Panc1 (cell line): ENCODE results near the gene KXD1. TPM values are rescaled to one million over a fixed set of nuclear protein-coding genes. Genes with fewer than 3 reads are reported as not detected.

Experiments
- ATAC-seq: fragments of 200-7000 bp; cut with Tn5 transposase; 2 replicates; pipeline ENCODE4 v1.9.1; 2020; ENCODE audit warnings: mild to moderate bottlenecking, moderate library complexity
- BruUV-seq: library from RNA; stranded (reverse); fragments of 400-500 nt; replicated peaks from 2 replicates; lab custom pipeline; 2021; lab: Mats Ljungman, UMichigan
- CTCF ChIA-PET: fragments of 300-600 bp; sonication (Branson Sonifier 250); formaldehyde crosslinking; loops from one replicate; lab custom pipeline; 2022; ENCODE audit warnings: antibody characterized with exemption; lab: Charles Lee
- POLR2A ChIA-PET: fragments of 300-600 bp; sonication (Branson Sonifier 250); formaldehyde crosslinking; loops from one replicate; lab custom pipeline; 2022; ENCODE audit warnings: antibody characterized with exemption; lab: Charles Lee
- DNase-seq: peaks from one replicate; pipeline ENCODE4 v3.0.0-alpha.2; 2010; ENCODE audit warnings: low read depth, low spot score
- H3K27ac ChIP-seq: 2 replicates; pipeline ENCODE4 v1.5.1; 2011; ENCODE audit warnings: mild to moderate bottlenecking, low read length, inconsistent platforms
- H3K27me3 ChIP-seq: fragments of 200-500 bp; sonication (Bioruptor generic); 2 replicates; pipeline ENCODE4 v1.6.0; 2014; ENCODE audit warnings: low read length, inconsistent platforms; ENCODE audit not compliant: control insufficient read depth, insufficient read depth
- H3K36me3 ChIP-seq: fragments of 200-500 bp; sonication (Bioruptor generic); 2 replicates; pipeline ENCODE4 v1.5.1; 2014; ENCODE audit warnings: inconsistent platforms, mild to moderate bottlenecking, low read length, moderate library complexity; ENCODE audit not compliant: control insufficient read depth, insufficient read depth
- H3K4me1 ChIP-seq: 2 replicates; pipeline ENCODE4 v1.5.1; 2011; ENCODE audit warnings: inconsistent platforms, mild to moderate bottlenecking, low read length, moderate library complexity; ENCODE audit not compliant: control insufficient read depth, insufficient read depth
- H3K4me3 ChIP-seq, 2 experiments: 2 replicates each; pipeline ENCODE4 v1.5.1; 2011 to 2012; ENCODE audit warnings: low read depth in 2 of 2, low read length in 2 of 2, mild to moderate bottlenecking in 2 of 2, inconsistent platforms in 1 of 2, moderate library complexity in 1 of 2
- H3K9me3 ChIP-seq: fragments of 200-500 bp; sonication (Bioruptor generic); 2 replicates; pipeline ENCODE4 v1.5.1; 2014; ENCODE audit warnings: low read depth, mild to moderate bottlenecking, inconsistent platforms, low read length, moderate library complexity; ENCODE audit not compliant: control insufficient read depth, insufficient read depth
- POLR2AphosphoS5 ChIP-seq: IDR thresholded peaks from 2 replicates; pipeline ENCODE4 v1.6.1; 2012; ENCODE audit warnings: mild to moderate bottlenecking, low read depth, low read length, moderate library complexity
- SIN3A ChIP-seq: IDR thresholded peaks from 2 replicates; pipeline ENCODE4 v1.6.1; 2012; ENCODE audit warnings: low read depth, mild to moderate bottlenecking, low read length, moderate library complexity, borderline replicate concordance; ENCODE audit not compliant: insufficient read depth
- TCF7L2 ChIP-seq: IDR thresholded peaks from 2 replicates; pipeline ENCODE4 v1.6.1; 2011; ENCODE audit warnings: mild to moderate bottlenecking, low read depth, low read length, inconsistent platforms
- in situ Hi-C: cut with HindIII; loops from 2 replicates; pipeline ENCODE4 v1.10.0; 2016; ENCODE audit warnings: low sequenced_read_pairs, low pct_unique_long_range_greater_than_20kb
- intact Hi-C: fragments of 100-400 bp; cut with micrococcal nuclease; formaldehyde crosslinking; loops from one replicate; pipeline ENCODE4 v1.10.0; 2022; ENCODE audit not compliant: unreplicated experiment
- total RNA-seq: library from RNA; stranded (reverse); gene quantifications from one replicate; pipeline ENCODE4 v1.2.1, GENCODE V29; 2021; ENCODE audit not compliant: unreplicated experiment
- TF ChIP-seq, protein P1 (sequence below): fragments of 450-650 bp; IDR thresholded peaks from 2 replicates; pipeline ENCODE4 v1.5.1; 2017; ENCODE audit warnings: mild to moderate bottlenecking
- TF ChIP-seq, protein P2 (sequence below), 2 experiments: IDR thresholded peaks; 2 replicates each; pipeline ENCODE4 v1.6.1; 2011 to 2012; ENCODE audit warnings: low read depth in 2 of 2, control low read depth in 1 of 2, low read length in 1 of 2, mild to moderate bottlenecking in 1 of 2, moderate library complexity in 1 of 2; ENCODE audit not compliant: insufficient read depth in 1 of 2

The KXD1 gene
- total RNA-seq, 1 experiment from 2014 or later, result 106 TPM

DNA sequence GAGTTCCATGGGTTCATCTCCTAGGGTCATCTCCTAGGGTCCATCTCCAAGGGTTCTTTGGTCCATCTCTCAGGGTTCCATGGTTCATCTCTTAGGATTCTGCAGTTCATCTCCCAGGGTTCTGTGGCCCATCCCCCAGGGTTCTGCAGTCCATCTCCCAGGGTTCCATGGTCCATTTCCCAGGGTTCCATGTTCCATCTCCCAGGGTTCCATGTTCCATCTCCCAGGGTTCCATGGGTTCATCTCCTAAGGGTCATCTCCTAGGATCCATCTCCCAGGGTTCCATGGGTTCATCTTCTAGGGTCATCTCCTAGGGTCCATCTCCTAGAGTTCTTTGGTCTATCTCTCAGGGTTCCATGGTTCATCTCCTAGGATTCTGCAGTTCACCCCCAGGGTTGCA is 59.9 kb downstream of the KXD1 start:
- no TSS peak for BruUV-seq
- H3K9me3 ChIP-seq, result no peaks in the 10 kb centered on the region
- no peak overlapping the region for H3K27ac ChIP-seq
- no peak overlapping the region for H3K4me3 ChIP-seq
- DNase-seq, result no peak
- H3K27me3 ChIP-seq, result no peaks in the 10 kb centered on the region
- no peaks in the 10 kb centered on the region for H3K36me3 ChIP-seq
- intact Hi-C loops, result no loop called here
- H3K4me1 ChIP-seq, result no peaks in the 10 kb centered on the region
- CTCF ChIA-PET, result no interaction called here
- ATAC-seq, result no peak
- POLR2A ChIA-PET, result no interaction called here
- in situ Hi-C loops, result no loop called here
- no peak for TF ChIP-seq POLR2AphosphoS5
- TF ChIP-seq, protein P1, sequence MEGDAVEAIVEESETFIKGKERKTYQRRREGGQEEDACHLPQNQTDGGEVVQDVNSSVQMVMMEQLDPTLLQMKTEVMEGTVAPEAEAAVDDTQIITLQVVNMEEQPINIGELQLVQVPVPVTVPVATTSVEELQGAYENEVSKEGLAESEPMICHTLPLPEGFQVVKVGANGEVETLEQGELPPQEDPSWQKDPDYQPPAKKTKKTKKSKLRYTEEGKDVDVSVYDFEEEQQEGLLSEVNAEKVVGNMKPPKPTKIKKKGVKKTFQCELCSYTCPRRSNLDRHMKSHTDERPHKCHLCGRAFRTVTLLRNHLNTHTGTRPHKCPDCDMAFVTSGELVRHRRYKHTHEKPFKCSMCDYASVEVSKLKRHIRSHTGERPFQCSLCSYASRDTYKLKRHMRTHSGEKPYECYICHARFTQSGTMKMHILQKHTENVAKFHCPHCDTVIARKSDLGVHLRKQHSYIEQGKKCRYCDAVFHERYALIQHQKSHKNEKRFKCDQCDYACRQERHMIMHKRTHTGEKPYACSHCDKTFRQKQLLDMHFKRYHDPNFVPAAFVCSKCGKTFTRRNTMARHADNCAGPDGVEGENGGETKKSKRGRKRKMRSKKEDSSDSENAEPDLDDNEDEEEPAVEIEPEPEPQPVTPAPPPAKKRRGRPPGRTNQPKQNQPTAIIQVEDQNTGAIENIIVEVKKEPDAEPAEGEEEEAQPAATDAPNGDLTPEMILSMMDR, result no peak
- TF ChIP-seq, protein P2, sequence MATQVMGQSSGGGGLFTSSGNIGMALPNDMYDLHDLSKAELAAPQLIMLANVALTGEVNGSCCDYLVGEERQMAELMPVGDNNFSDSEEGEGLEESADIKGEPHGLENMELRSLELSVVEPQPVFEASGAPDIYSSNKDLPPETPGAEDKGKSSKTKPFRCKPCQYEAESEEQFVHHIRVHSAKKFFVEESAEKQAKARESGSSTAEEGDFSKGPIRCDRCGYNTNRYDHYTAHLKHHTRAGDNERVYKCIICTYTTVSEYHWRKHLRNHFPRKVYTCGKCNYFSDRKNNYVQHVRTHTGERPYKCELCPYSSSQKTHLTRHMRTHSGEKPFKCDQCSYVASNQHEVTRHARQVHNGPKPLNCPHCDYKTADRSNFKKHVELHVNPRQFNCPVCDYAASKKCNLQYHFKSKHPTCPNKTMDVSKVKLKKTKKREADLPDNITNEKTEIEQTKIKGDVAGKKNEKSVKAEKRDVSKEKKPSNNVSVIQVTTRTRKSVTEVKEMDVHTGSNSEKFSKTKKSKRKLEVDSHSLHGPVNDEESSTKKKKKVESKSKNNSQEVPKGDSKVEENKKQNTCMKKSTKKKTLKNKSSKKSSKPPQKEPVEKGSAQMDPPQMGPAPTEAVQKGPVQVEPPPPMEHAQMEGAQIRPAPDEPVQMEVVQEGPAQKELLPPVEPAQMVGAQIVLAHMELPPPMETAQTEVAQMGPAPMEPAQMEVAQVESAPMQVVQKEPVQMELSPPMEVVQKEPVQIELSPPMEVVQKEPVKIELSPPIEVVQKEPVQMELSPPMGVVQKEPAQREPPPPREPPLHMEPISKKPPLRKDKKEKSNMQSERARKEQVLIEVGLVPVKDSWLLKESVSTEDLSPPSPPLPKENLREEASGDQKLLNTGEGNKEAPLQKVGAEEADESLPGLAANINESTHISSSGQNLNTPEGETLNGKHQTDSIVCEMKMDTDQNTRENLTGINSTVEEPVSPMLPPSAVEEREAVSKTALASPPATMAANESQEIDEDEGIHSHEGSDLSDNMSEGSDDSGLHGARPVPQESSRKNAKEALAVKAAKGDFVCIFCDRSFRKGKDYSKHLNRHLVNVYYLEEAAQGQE (IDR thresholded peaks at IDR 0.05; ENCODE audit: insufficient read depth in 1 of 2, low read depth in 2 of 2, low read length in 1 of 2), result no peak
- TF ChIP-seq SIN3A, result no peak
- no peak for TF ChIP-seq TCF7L2

DNA sequence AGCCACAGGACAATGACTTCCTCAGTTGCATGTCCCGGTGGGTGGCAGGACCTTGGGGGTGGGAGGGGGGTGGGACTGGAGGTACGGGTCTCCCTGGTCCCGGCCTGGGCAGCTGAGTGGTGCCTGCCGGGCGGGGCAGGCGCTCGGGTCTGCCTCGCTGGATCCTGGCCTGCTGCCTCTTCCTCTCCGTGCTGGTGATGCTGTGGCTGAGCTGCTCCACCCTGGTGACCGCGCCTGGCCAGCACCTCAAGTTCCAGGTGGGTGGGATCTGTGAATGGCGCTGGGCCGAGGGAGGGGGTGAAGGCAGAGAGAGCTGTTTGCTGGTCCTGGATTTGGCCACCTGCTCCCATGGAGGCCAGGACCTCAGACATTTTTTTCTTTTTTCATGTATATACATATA is 60.6 kb downstream of the KXD1 start:
- no peaks in the 10 kb centered on the region for H3K27me3 ChIP-seq
- TF ChIP-seq, protein P1, result no peak
- no peak for TF ChIP-seq POLR2AphosphoS5
- TF ChIP-seq TCF7L2, result no peak
- TF ChIP-seq, protein P2 (IDR thresholded peaks at IDR 0.05; ENCODE audit: insufficient read depth in 1 of 2, low read depth in 2 of 2, low read length in 1 of 2), result no peak
- no peak for TF ChIP-seq SIN3A
- no TSS peak for BruUV-seq
- no peak overlapping the region for H3K4me3 ChIP-seq
- H3K27ac ChIP-seq, result no peak overlapping the region
- in situ Hi-C loops (no loop called here), intact Hi-C loops (no loop called here)
- ChIA-PET POLR2A (interaction anchor here (0.6 kb wide), 1 partner anchor 64 kb away, joined by 3 read pairs; no protein-coding TSS in a partner anchor), CTCF (no interaction called here)
- ATAC-seq, result no peak
- DNase-seq, result no peak
- H3K9me3 ChIP-seq, result no peaks in the 10 kb centered on the region
- no peaks in the 10 kb centered on the region for H3K4me1 ChIP-seq
- H3K36me3 ChIP-seq, result no peaks in the 10 kb centered on the region
